Transverse colon (tissue), 4 donors: ENCODE data around the gene SQOR.

Experiments used
- CTCF ChIP-seq, 5 experiments: fragments of 200-600 bp in 3 of 5; fragments of 450-650 bp in 2 of 5; sonication (generic) in 3 of 5; IDR thresholded peaks; 1 replicate in 2 of 5; 2 replicates in 3 of 5; pipeline ENCODE4 v1.5.1; 2016 to 2017; ENCODE audit warnings: antibody characterized with exemption in 5 of 5, inconsistent platforms in 3 of 5, mild to moderate bottlenecking in 2 of 5, moderate library complexity in 1 of 5
- EP300 ChIP-seq: sonication (generic); formaldehyde crosslinking; IDR thresholded peaks from one replicate; pipeline ENCODE4 v1.6.1; 2017; ENCODE audit warnings: antibody characterized with exemption, low read depth
- POLR2A ChIP-seq: fragments of 450-650 bp; IDR thresholded peaks from one replicate; pipeline ENCODE4 v1.6.1; 2016; ENCODE audit warnings: antibody characterized with exemption, mild to moderate bottlenecking, moderate library complexity
- POLR2AphosphoS5 ChIP-seq, 3 donors: sonication (generic); formaldehyde crosslinking; IDR thresholded peaks; one replicate each; pipeline ENCODE4 v1.6.1; 2016; ENCODE audit warnings: antibody characterized with exemption in 3 of 3

DNA sequence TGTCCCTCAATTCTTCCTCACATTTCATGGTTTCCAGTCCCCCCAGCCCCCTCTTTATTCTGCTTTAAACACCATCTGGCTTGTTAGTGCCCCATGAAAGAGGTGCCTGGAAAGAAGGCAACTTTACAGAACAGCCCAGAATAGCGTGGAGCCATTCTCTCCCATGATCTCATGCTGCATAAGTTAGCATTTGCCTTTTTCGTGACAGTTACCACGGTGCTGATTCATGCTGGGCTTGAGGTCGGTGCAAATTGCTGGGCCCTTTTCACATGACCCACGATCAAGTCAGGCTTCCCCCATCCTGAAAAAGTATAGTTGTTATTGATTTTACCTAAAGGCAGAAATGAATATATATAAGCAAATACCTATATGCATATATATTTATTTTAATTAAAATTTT is 29.6 kb downstream of the SQOR start:
- TF ChIP-seq POLR2A = no peak
- no peak for TF ChIP-seq CTCF (IDR thresholded peaks at IDR 0.05)
- no peak for TF ChIP-seq POLR2AphosphoS5 (IDR thresholded peaks at IDR 0.05)
- no peak for TF ChIP-seq EP300
